SK-N-SH (cell line): ENCODE measurements around the gene CCNA2. TPM values are rescaled to one million over a fixed set of nuclear protein-coding genes. Genes with fewer than 3 reads are reported as not detected.

Experiments
- CTCF ChIA-PET: fragments of 300-600, 350-600 bp; formaldehyde crosslinking; extraction: SDS; loops from one replicate; lab custom pipeline; 2021; lab: Yijun Ruan, JAX
- POLR2A ChIA-PET: fragments of 350-600 bp; sonication (Branson Sonifier 250); formaldehyde crosslinking; extraction: SDS; loops from one replicate; lab custom pipeline; 2020; ENCODE audit warnings: antibody characterized with exemption, inconsistent platforms; lab: Yijun Ruan, JAX
- DNase-seq: peaks from one replicate; pipeline ENCODE4 v3.0.0; 2012
- H2AFZ ChIP-seq: fragments of 200-600 bp; sonication (generic); 2 replicates; pipeline ENCODE4 v1.8.1; 2016; ENCODE audit warnings: antibody characterized with exemption, mild to moderate bottlenecking, low read depth
- H3F3A ChIP-seq: fragments of 200-600 bp; sonication (generic); replicated peaks from 2 replicates; pipeline ENCODE3; 2016; ENCODE audit warnings: antibody characterized with exemption, mild to moderate bottlenecking; ENCODE audit not compliant: insufficient read depth
- H3K27ac ChIP-seq, 2 experiments: fragments of 200-500 bp in 1 of 2; fragments of 200-600 bp in 1 of 2; sonication (Bioruptor generic) in 1 of 2; sonication (generic), shearing (Covaris generic) in 1 of 2; 2 replicates each; pipeline versions ENCODE4 v1.5.1 to v1.6.1; 2014 to 2016; ENCODE audit warnings: low read depth in 2 of 2, inconsistent platforms in 1 of 2, low read length in 1 of 2, mild to moderate bottlenecking in 1 of 2, mixed read lengths in 1 of 2
- H3K27me3 ChIP-seq: fragments of 200-600 bp; sonication (generic), shearing (Covaris generic); 2 replicates; pipeline ENCODE4 v1.6.1; 2016; ENCODE audit warnings: mixed run types; ENCODE audit not compliant: insufficient read depth
- H3K36me3 ChIP-seq, 2 experiments: fragments of 200-500 bp in 1 of 2; fragments of 200-600 bp in 1 of 2; sonication (Bioruptor generic) in 1 of 2; sonication (generic) in 1 of 2; replicated peaks in 1 of 2; 2 replicates each; pipeline versions ENCODE3 to v1.5.1; 2014 to 2016; ENCODE audit warnings: low read length in 1 of 2, mild to moderate bottlenecking in 1 of 2; ENCODE audit not compliant: insufficient read depth in 2 of 2, control insufficient read depth in 1 of 2
- H3K4me1 ChIP-seq, 2 experiments: fragments of 200-500 bp in 1 of 2; fragments of 200-600 bp in 1 of 2; sonication (Bioruptor generic) in 1 of 2; sonication (generic), shearing (Covaris generic) in 1 of 2; 2 replicates each; pipeline versions ENCODE4 v1.5.1 to v1.6.1; 2014 to 2016; ENCODE audit warnings: low read depth in 1 of 2, low read length in 1 of 2, mixed run types in 1 of 2; ENCODE audit not compliant: insufficient read depth in 2 of 2, control insufficient read depth in 1 of 2
- H3K4me2 ChIP-seq: fragments of 200-600 bp; sonication (generic), shearing (Covaris generic); 2 replicates; pipeline ENCODE4 v1.6.1; 2017; ENCODE audit warnings: mixed run types
- H3K4me3 ChIP-seq, 2 experiments: fragments of 200-500 bp in 1 of 2; fragments of 200-600 bp in 1 of 2; sonication (Bioruptor generic) in 1 of 2; sonication (generic), shearing (Covaris generic) in 1 of 2; 2 replicates each; pipeline versions ENCODE4 v1.5.1 to v1.8.1; 2014 to 2016; ENCODE audit warnings: low read depth in 2 of 2, inconsistent platforms in 1 of 2, low read length in 1 of 2, mild to moderate bottlenecking in 1 of 2, mixed read lengths in 1 of 2, moderate library complexity in 1 of 2
- H3K79me2 ChIP-seq: fragments of 200-600 bp; sonication (generic); 2 replicates; pipeline ENCODE4 v1.8.1; 2017; ENCODE audit warnings: mild to moderate bottlenecking; ENCODE audit not compliant: insufficient read depth
- H3K9ac ChIP-seq: fragments of 200-600 bp; sonication (generic); 2 replicates; pipeline ENCODE4 v1.6.1; 2017; ENCODE audit warnings: mixed run types
- H3K9me2 ChIP-seq: fragments of 200-600 bp; sonication (generic); 2 replicates; pipeline ENCODE4 v1.6.1; 2017; ENCODE audit warnings: mixed run types
- H3K9me3 ChIP-seq: fragments of 200-600 bp; sonication (generic); 2 replicates; pipeline ENCODE4 v1.6.1; 2017; ENCODE audit warnings: mixed run types, mild to moderate bottlenecking, moderate library complexity
- H4K20me1 ChIP-seq: fragments of 200-600 bp; sonication (generic); 2 replicates; pipeline ENCODE4 v1.6.1; 2017; ENCODE audit warnings: mild to moderate bottlenecking, mixed run types; ENCODE audit not compliant: insufficient read depth
- ELF1 ChIP-seq: IDR thresholded peaks from 2 replicates; pipeline ENCODE4 v1.4.0; 2012
- EP300 ChIP-seq, 2 experiments: IDR thresholded peaks; 2 replicates each; pipeline versions ENCODE4 v1.4.0 to v1.6.1; 2012; ENCODE audit warnings: borderline replicate concordance in 1 of 2, low read depth in 1 of 2, low read length in 1 of 2
- EZH2phosphoT487 ChIP-seq: fragments of 200-600 bp; sonication (generic); IDR thresholded peaks from 2 replicates; pipeline ENCODE4 v1.6.1; 2017; ENCODE audit warnings: low read depth, mixed run types, mild to moderate bottlenecking, antibody characterized with exemption, moderate library complexity, borderline replicate concordance
- FOSL2 ChIP-seq: IDR thresholded peaks from 2 replicates; pipeline ENCODE4 v1.4.0; 2012; ENCODE audit warnings: low read depth, mild to moderate bottlenecking, moderate library complexity, borderline replicate concordance
- FOXJ3 ChIP-seq: sonication (generic); formaldehyde crosslinking; IDR thresholded peaks from 2 replicates; pipeline ENCODE4 v1.5.1; 2020; ENCODE audit warnings: mild to moderate bottlenecking, missing genetic modification reagents
- MEF2A ChIP-seq: IDR thresholded peaks from 2 replicates; pipeline ENCODE4 v1.4.0; 2012; ENCODE audit warnings: low read depth, borderline replicate concordance
- MXI1 ChIP-seq: IDR thresholded peaks from 2 replicates; pipeline ENCODE4 v1.6.1; 2012; ENCODE audit warnings: mild to moderate bottlenecking, low read depth, low read length, improper control_type of control experiment
- NFIC ChIP-seq: IDR thresholded peaks from 2 replicates; pipeline ENCODE4 v1.4.0; 2012; ENCODE audit warnings: borderline replicate concordance
- NRF1 ChIP-seq: IDR thresholded peaks from 2 replicates; pipeline ENCODE4 v1.6.1; 2012; ENCODE audit warnings: low read depth, mild to moderate bottlenecking, low read length
- POLR2AphosphoS5 ChIP-seq: IDR thresholded peaks from 2 replicates; pipeline ENCODE4 v1.6.1; 2012; ENCODE audit warnings: low read depth, low read length
- RAD21 ChIP-seq: IDR thresholded peaks from 2 replicates; pipeline ENCODE4 v1.6.1; 2012; ENCODE audit warnings: mild to moderate bottlenecking, low read length
- RFX5 ChIP-seq: IDR thresholded peaks from 2 replicates; pipeline ENCODE4 v1.6.1; 2012; ENCODE audit warnings: mild to moderate bottlenecking, improper control_type of control experiment, low read length
- RXRA ChIP-seq: IDR thresholded peaks from 2 replicates; pipeline ENCODE4 v1.4.0; 2012; ENCODE audit warnings: low read depth, mild to moderate bottlenecking, borderline replicate concordance
- SIN3A ChIP-seq: IDR thresholded peaks from 2 replicates; pipeline ENCODE4 v1.6.1; 2012; ENCODE audit warnings: low read depth, mild to moderate bottlenecking, low read length, moderate library complexity, borderline replicate concordance
- SMC3 ChIP-seq: IDR thresholded peaks from 2 replicates; pipeline ENCODE4 v1.6.1; 2012; ENCODE audit warnings: low read depth, low read length, improper control_type of control experiment
- TAF1 ChIP-seq: IDR thresholded peaks from 2 replicates; pipeline ENCODE4 v1.6.1; 2012; ENCODE audit warnings: low read depth, mild to moderate bottlenecking, low read length, moderate library complexity, borderline replicate concordance
- TCF12 ChIP-seq: IDR thresholded peaks from 2 replicates; pipeline ENCODE4 v1.4.0; 2012
- TEAD4 ChIP-seq: IDR thresholded peaks from 2 replicates; pipeline ENCODE4 v1.4.0; 2012; ENCODE audit warnings: mild to moderate bottlenecking, borderline replicate concordance; ENCODE audit not compliant: insufficient read depth
- YY1 ChIP-seq: IDR thresholded peaks from 2 replicates; pipeline ENCODE4 v1.4.0; 2012; ENCODE audit warnings: low read depth, mild to moderate bottlenecking
- WGBS: methylation state at CpG from one replicate; pipeline ENCODE4 v1.1.6; 2017; ENCODE audit warnings: low lambda C conversion rate; 5-methylcytosine and 5-hydroxymethylcytosine counted together
- polyA plus RNA-seq, 3 experiments: library from polyadenylated mRNA; depleted of rRNA; stranded (reverse); fragments of >200 nt; gene quantifications; 2 replicates each; pipeline ENCODE4 v1.2.3, GENCODE V29; 2012
- TF ChIP-seq, protein P1 (sequence below): fragments of 150-350 bp; IDR thresholded peaks from 2 replicates; pipeline ENCODE4 v1.6.1; 2016; ENCODE audit warnings: mild to moderate bottlenecking, low read depth, low read length
- TF ChIP-seq, protein P2 (sequence below): IDR thresholded peaks from 2 replicates; pipeline ENCODE4; 2012
- TF ChIP-seq, protein P3 (sequence below): IDR thresholded peaks from 2 replicates; pipeline ENCODE4 v1.4.0; 2012; ENCODE audit warnings: low read depth, borderline replicate concordance
- TF ChIP-seq, protein P4 (sequence below): fragments of 150-350 bp; IDR thresholded peaks from 2 replicates; pipeline ENCODE4 v1.6.1; 2017; ENCODE audit warnings: antibody characterized with exemption, low read length, low read depth, borderline replicate concordance

The CCNA2 gene
- polyA plus RNA-seq, 1 of the 3 experiments (the other 2 are of a cell fraction), result 23.8 TPM

DNA sequence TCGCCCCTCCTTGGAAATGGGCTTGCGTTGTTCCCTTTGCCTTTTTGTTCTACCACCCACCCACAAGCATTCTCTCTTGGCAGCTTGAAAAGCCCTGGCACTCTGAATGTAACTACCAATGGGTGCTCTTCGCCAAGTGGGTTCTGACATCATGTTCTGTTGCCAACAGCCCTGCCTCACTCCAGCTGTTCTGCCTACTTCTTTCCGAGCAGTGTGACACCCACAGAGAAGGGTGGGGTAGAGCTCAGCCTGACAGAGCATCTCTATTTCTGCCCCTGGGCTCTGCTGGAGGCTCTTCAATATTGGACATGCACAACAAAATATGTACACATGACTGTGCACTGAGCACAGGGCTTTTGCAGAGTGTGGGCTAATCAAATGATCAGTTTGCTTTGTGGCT is 38.2 kb downstream of the CCNA2 start (continued):
- no peak for TF ChIP-seq SMC3
- TF ChIP-seq EZH2phosphoT487, result no peak
- TF ChIP-seq TEAD4, result no peak
- TF ChIP-seq RXRA, result no peak
- no peak for TF ChIP-seq RAD21
- no peak for TF ChIP-seq NRF1
- TF ChIP-seq MEF2A, result no peak
- TF ChIP-seq POLR2AphosphoS5, result no peak
- TF ChIP-seq RFX5, result no peak
- TF ChIP-seq, protein P1, sequence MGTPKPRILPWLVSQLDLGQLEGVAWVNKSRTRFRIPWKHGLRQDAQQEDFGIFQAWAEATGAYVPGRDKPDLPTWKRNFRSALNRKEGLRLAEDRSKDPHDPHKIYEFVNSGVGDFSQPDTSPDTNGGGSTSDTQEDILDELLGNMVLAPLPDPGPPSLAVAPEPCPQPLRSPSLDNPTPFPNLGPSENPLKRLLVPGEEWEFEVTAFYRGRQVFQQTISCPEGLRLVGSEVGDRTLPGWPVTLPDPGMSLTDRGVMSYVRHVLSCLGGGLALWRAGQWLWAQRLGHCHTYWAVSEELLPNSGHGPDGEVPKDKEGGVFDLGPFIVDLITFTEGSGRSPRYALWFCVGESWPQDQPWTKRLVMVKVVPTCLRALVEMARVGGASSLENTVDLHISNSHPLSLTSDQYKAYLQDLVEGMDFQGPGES, result no peak

DNA sequence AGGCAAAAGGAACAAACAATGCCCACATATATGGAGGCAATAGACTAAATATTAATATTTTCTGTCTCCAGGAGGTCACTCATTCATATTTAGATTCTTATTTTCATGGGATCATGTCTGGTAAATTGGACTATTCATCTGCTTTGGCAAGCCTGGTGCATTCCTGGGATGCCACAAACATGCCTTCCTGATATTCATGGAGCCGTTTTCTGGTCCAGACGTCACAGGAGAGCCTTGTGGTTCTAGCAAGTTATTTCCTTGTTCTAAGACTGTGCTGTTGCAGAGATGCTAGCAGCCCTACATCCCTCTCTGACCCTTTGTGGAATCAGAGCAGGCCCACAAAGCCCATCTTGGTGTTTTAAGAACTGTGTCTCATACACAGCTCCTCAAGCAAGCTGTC is 38.7 kb downstream of the CCNA2 start:
- Histone ChIP-seq H3K27ac (peak overlapping the region; percentile 87 to 89; a peak in 3 of 4 replicates), H3K4me2 (peak overlapping the region; percentile 60), H3K79me2 (no peaks in the 10 kb centered on the region), H3K4me3 (no peak overlapping the region), H3K9me2 (no peaks in the 10 kb centered on the region), H3K4me1 (peaks cover 0 to 36% of the 10 kb centered on the region in 2 experiments; a peak in 3 of 4 replicates), H3K9me3 (0 out of 2 replicates have a peak, but pooled peaks cover 6% of the 10 kb centered on the region), H3K27me3 (no peaks in the 10 kb centered on the region), H3K9ac (peak overlapping the region; percentile 67), H3K36me3 (peaks cover 0 to 5% of the 10 kb centered on the region in 2 experiments), H3F3A (peaks cover 50% of the 10 kb centered on the region), H4K20me1 (no peaks in the 10 kb centered on the region), H2AFZ (no peak overlapping the region)
- CTCF ChIA-PET, result no interaction called here
- POLR2A ChIA-PET, result no interaction called here
- WGBS, result 5% methylated on average over 2 of the region's 2 CpGs
- DNase-seq, result no peak
- TF ChIP-seq FOXJ3 (CRISPR knock-in tag), result no peak
- peak; percentile 59; the same call in 1 of the 2 replicates for TF ChIP-seq SIN3A
- TF ChIP-seq, protein P2, sequence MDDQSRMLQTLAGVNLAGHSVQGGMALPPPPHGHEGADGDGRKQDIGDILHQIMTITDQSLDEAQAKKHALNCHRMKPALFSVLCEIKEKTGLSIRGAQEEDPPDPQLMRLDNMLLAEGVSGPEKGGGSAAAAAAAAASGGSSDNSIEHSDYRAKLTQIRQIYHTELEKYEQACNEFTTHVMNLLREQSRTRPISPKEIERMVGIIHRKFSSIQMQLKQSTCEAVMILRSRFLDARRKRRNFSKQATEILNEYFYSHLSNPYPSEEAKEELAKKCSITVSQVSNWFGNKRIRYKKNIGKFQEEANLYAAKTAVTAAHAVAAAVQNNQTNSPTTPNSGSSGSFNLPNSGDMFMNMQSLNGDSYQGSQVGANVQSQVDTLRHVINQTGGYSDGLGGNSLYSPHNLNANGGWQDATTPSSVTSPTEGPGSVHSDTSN, result peak; percentile 90
- peak; percentile 65; the same call in 1 of the 2 replicates for TF ChIP-seq YY1
- TF ChIP-seq MEF2A, result peak; percentile 89
- no peak for TF ChIP-seq RAD21
- TF ChIP-seq FOSL2, result peak; percentile 78
- TF ChIP-seq ELF1, result peak; percentile 56; the same call in 1 of the 2 replicates
- peak; percentile 98 for TF ChIP-seq NFIC
- no peak for TF ChIP-seq RFX5
- peak; percentile 75 for TF ChIP-seq POLR2AphosphoS5
- TF ChIP-seq SMC3, result no peak
- TF ChIP-seq TEAD4, result peak; percentile 98
- TF ChIP-seq RXRA, result peak; percentile 59
- TF ChIP-seq, protein P1, result no peak
- TF ChIP-seq, protein P3, sequence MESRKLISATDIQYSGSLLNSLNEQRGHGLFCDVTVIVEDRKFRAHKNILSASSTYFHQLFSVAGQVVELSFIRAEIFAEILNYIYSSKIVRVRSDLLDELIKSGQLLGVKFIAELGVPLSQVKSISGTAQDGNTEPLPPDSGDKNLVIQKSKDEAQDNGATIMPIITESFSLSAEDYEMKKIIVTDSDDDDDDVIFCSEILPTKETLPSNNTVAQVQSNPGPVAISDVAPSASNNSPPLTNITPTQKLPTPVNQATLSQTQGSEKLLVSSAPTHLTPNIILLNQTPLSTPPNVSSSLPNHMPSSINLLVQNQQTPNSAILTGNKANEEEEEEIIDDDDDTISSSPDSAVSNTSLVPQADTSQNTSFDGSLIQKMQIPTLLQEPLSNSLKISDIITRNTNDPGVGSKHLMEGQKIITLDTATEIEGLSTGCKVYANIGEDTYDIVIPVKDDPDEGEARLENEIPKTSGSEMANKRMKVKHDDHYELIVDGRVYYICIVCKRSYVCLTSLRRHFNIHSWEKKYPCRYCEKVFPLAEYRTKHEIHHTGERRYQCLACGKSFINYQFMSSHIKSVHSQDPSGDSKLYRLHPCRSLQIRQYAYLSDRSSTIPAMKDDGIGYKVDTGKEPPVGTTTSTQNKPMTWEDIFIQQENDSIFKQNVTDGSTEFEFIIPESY, result no peak
- no peak for TF ChIP-seq MXI1
- TF ChIP-seq TAF1, result peak; percentile 57; the same call in 1 of the 2 replicates
- TF ChIP-seq, protein P4, sequence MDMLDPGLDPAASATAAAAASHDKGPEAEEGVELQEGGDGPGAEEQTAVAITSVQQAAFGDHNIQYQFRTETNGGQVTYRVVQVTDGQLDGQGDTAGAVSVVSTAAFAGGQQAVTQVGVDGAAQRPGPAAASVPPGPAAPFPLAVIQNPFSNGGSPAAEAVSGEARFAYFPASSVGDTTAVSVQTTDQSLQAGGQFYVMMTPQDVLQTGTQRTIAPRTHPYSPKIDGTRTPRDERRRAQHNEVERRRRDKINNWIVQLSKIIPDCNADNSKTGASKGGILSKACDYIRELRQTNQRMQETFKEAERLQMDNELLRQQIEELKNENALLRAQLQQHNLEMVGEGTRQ, result no peak
- TF ChIP-seq TCF12, result peak; percentile 94
- TF ChIP-seq EP300 (IDR thresholded peaks at IDR 0.05; ENCODE audit: borderline replicate concordance in 1 of 2, low read depth in 1 of 2, low read length in 1 of 2), result peak; percentile 41 to 98; a peak in 3 of 4 replicates
